HG03460 (cell line): ENCODE measurements around the gene CDC42EP4.
"Not testable (repeated sequence)": the region's sequence is repeated elsewhere in the genome, so short reads cannot be mapped to it uniquely, and the experiment has no call there.

Source experiments
- ATAC-seq: cut with Tn5 transposase; IDR thresholded peaks from one replicate; pipeline ENCODE4 v1.9.1; 2021; ENCODE audit not compliant: unreplicated experiment

Gene CDC42EP4

GRCh38 chr17:73281928-73282327, 29.9 kb downstream of the CDC42EP4 start:
- peak; percentile 92 for ATAC-seq

- ATAC-seq: no peak
These were observed 31.6 kb downstream of the CDC42EP4 start for GRCh38 chr17:73280191-73280590.

GRCh38 chr17:73279704-73280103, 32.1 kb downstream of the CDC42EP4 start:
- no peak for ATAC-seq

GRCh38 chr17:73278465-73279453, 33.0 kb downstream of the CDC42EP4 start:
- no peak for ATAC-seq

- no peak for ATAC-seq
These were observed 33.7 kb downstream of the CDC42EP4 start for GRCh38 chr17:73278049-73278464.

GRCh38 chr17:73274490-73274889, 37.3 kb downstream of the CDC42EP4 start:
- ATAC-seq: no peak

- no peak for ATAC-seq
These were observed 38.9 kb downstream of the CDC42EP4 start for GRCh38 chr17:73272906-73273218.

- ATAC-seq: peak; percentile 75
These were observed 40.7 kb downstream of the CDC42EP4 start for GRCh38 chr17:73271072-73271471.

- no peak for ATAC-seq
These were observed 42.0 kb downstream of the CDC42EP4 start for GRCh38 chr17:73269791-73270190.

- no peak for ATAC-seq
These were observed 42.5 kb downstream of the CDC42EP4 start for GRCh38 chr17:73269329-73269615.

GRCh38 chr17:73268582-73269328, 43.0 kb downstream of the CDC42EP4 start:
- ATAC-seq: no peak

GRCh38 chr17:73267648-73268537, 43.9 kb downstream of the CDC42EP4 start:
- ATAC-seq: no peak

GRCh38 chr17:73266796-73267195, 45.0 kb downstream of the CDC42EP4 start:
- ATAC-seq: no peak

- ATAC-seq: no peak
These were observed 45.9 kb downstream of the CDC42EP4 start for GRCh38 chr17:73265646-73266640.

- ATAC-seq: not testable (repeated sequence)
These were observed 47.4 kb downstream of the CDC42EP4 start for GRCh38 chr17:73264448-73264847.

- ATAC-seq: no peak
These were observed 48.8 kb downstream of the CDC42EP4 start for GRCh38 chr17:73262676-73263642.

GRCh38 chr17:73261952-73262675, 49.7 kb downstream of the CDC42EP4 start:
- ATAC-seq: no peak

- ATAC-seq: no peak
These were observed 50.2 kb downstream of the CDC42EP4 start, which contains the start of gene CPSF4L for GRCh38 chr17:73261617-73261951. Gene CPSF4L, minus strand, starts transcription at chr17:73261880. Its CDS starts 62 bp downstream, at chr17:73261818.
